Naive thymus-derived CD4-positive, alpha-beta T cell (primary cell): ENCODE measurements around the gene NPC1. TPM values are rescaled to one million over a fixed set of nuclear protein-coding genes. Genes with fewer than 3 reads are reported as not detected.
"Not testable (repeated sequence)": the region's sequence is repeated elsewhere in the genome, so short reads cannot be mapped to it uniquely, and the experiment has no call there.

Source experiments
- ATAC-seq: fragments of 150-1000 bp; cut with Tn5 transposase; 2 replicates; pipeline ENCODE4 v1.10.0; 2021; ENCODE audit warnings: mild to moderate bottlenecking, moderate library complexity
- CTCF ChIA-PET: fragments of 350-600 bp; sonication (Branson Sonifier 250); formaldehyde crosslinking; loops from one replicate; lab custom pipeline; 2021; ENCODE audit warnings: antibody characterized with exemption; lab: Charles Lee
- POLR2A ChIA-PET: fragments of 350-600 bp; sonication (Branson Sonifier 250); formaldehyde crosslinking; loops from one replicate; lab custom pipeline; 2021; ENCODE audit warnings: antibody characterized with exemption, inconsistent platforms; lab: Charles Lee
- DNase-seq, 9 donors: peaks; one replicate each; pipeline versions ENCODE4 v3.0.0 to v3.0.0-alpha.2; 2020 to 2022; ENCODE audit warnings: mixed read lengths in 1 of 9
- H3K27ac ChIP-seq: one replicate; pipeline ENCODE4 v1.7.0; 2013; ENCODE audit warnings: mild to moderate bottlenecking, low read depth, low read length, moderate library complexity
- H3K27me3 ChIP-seq, 2 donors: one replicate each; pipeline ENCODE4 v1.7.0; 2013; ENCODE audit warnings: low read length in 2 of 2, mild to moderate bottlenecking in 2 of 2, moderate library complexity in 2 of 2; ENCODE audit not compliant: control insufficient read depth in 2 of 2, insufficient read depth in 2 of 2
- H3K36me3 ChIP-seq, 3 experiments: 1 replicate in 2 of 3; 2 replicates in 1 of 3; pipeline ENCODE4 v1.7.0; 2013; ENCODE audit warnings: low read length in 3 of 3, mild to moderate bottlenecking in 3 of 3, moderate library complexity in 1 of 3; ENCODE audit not compliant: insufficient read depth in 3 of 3, control insufficient read depth in 2 of 3
- H3K4me1 ChIP-seq, 2 donors: one replicate each; pipeline ENCODE4 v1.7.0; 2013; ENCODE audit warnings: low read length in 2 of 2, mild to moderate bottlenecking in 2 of 2, moderate library complexity in 1 of 2; ENCODE audit not compliant: control insufficient read depth in 2 of 2, insufficient read depth in 2 of 2
- H3K4me3 ChIP-seq: 2 replicates; pipeline ENCODE4 v1.7.0; 2013; ENCODE audit warnings: mild to moderate bottlenecking, low read length
- H3K9me3 ChIP-seq, 3 experiments: 1 replicate in 2 of 3; 2 replicates in 1 of 3; pipeline ENCODE4 v1.7.0; 2013; ENCODE audit warnings: low read length in 3 of 3; ENCODE audit not compliant: control insufficient read depth in 2 of 3
- H3K27ac Mint-ChIP-seq, 9 donors: one replicate each; pipeline ENCODE4 v1.8.0; 2020 to 2022; ENCODE audit warnings: mixed read lengths in 9 of 9, mild to moderate bottlenecking in 8 of 9, moderate library complexity in 5 of 9, inconsistent platforms in 2 of 9
- H3K27me3 Mint-ChIP-seq, 5 donors: one replicate each; pipeline ENCODE4 v1.8.0; 2021 to 2022; ENCODE audit warnings: mixed read lengths in 5 of 5, mild to moderate bottlenecking in 1 of 5
- H3K36me3 Mint-ChIP-seq, 5 donors: one replicate each; pipeline ENCODE4 v1.8.0; 2020 to 2022; ENCODE audit warnings: mixed read lengths in 5 of 5, mild to moderate bottlenecking in 3 of 5, inconsistent platforms in 1 of 5
- H3K4me1 Mint-ChIP-seq, 7 donors: one replicate each; pipeline ENCODE4 v1.8.0; 2020 to 2022; ENCODE audit warnings: mixed read lengths in 7 of 7, mild to moderate bottlenecking in 3 of 7, inconsistent platforms in 1 of 7
- H3K4me3 Mint-ChIP-seq, 10 donors: one replicate each; pipeline ENCODE4 v1.8.0; 2020 to 2022; ENCODE audit warnings: mild to moderate bottlenecking in 10 of 10, mixed read lengths in 10 of 10, moderate library complexity in 6 of 10, inconsistent platforms in 2 of 10
- H3K9me3 Mint-ChIP-seq, 11 donors: one replicate each; pipeline ENCODE4 v1.8.0; 2020 to 2022; ENCODE audit warnings: mixed read lengths in 11 of 11, mild to moderate bottlenecking in 4 of 11, inconsistent platforms in 1 of 11, moderate library complexity in 1 of 11
- intact Hi-C, 2 donors: fragments of 100-400 bp; cut with micrococcal nuclease; formaldehyde crosslinking; loops; one replicate each; pipeline ENCODE4 v1.15.1; 2023
- polyA plus RNA-seq, 2 donors: library from polyadenylated mRNA; unstranded; fragments of 300-500 nt; fragmentation: Illumina TruSeq; gene quantifications; one replicate each; pipeline ENCODE4 v1.2.3, GENCODE V29; 2021
- total RNA-seq, 6 experiments: library from RNA in 5 of 6; stranded (reverse) in 5 of 6; gene quantifications; 1 replicate in 5 of 6; 2 replicates in 1 of 6; pipeline ENCODE4 v1.2.3 and lab custom pipeline; 2021 to 2026

The NPC1 gene
- total and polyA plus RNA-seq, 7 experiments from 2014 or later, result 4.6 to 49.3 (median 29.9) TPM

GRCh38 chr18:23495723-23496440, 90.4 kb downstream of the NPC1 start:
- Histone ChIP-seq H3K4me3 (no peak overlapping the region), H3K4me1 (no peaks in the 10 kb centered on the region), H3K36me3 (no peaks in the 10 kb centered on the region), H3K27ac (no peak overlapping the region), H3K27me3 (no peaks in the 10 kb centered on the region), H3K9me3 (no peaks in the 10 kb centered on the region)
- no peak for ATAC-seq
- ChIA-PET POLR2A (interaction anchor here (0.7 kb wide), 1 partner anchor 643 kb away, joined by 3 read pairs; no protein-coding TSS in a partner anchor), CTCF (interaction anchor here (0.7 to 0.8 kb wide), 3 partner anchors 34 to 643 kb away, joined by 4 to 6 read pairs (median 6); partner anchors contain the start of gene CABYR)
- H3K36me3 Mint-ChIP-seq, result peaks cover 0 to 5% (median 0%) of the 10 kb centered on the region in 5 donors
- no peak overlapping the region for H3K27ac Mint-ChIP-seq
- peaks cover 0 to 29% (median 17%) of the 10 kb centered on the region in 7 donors for H3K4me1 Mint-ChIP-seq
- intact Hi-C loops, result loop anchor here (5.0 kb wide), 3 partner anchors 206 to 991 kb away; no protein-coding TSS in a partner anchor
- H3K9me3 Mint-ChIP-seq, result peaks cover 0 to 2% (median 0%) of the 10 kb centered on the region in 11 donors
- H3K4me3 Mint-ChIP-seq, result peak overlapping the region in 1 of 10 donors; percentile 58
- no peak for DNase-seq
- H3K27me3 Mint-ChIP-seq, result no peaks in the 10 kb centered on the region

GRCh38 chr18:23494992-23495391, 91.3 kb downstream of the NPC1 start:
- H3K9me3 ChIP-seq, result no peaks in the 10 kb centered on the region
- CTCF ChIA-PET, result no interaction called here
- no peak overlapping the region for H3K27ac ChIP-seq
- POLR2A ChIA-PET, result no interaction called here
- Mint-ChIP-seq H3K4me3 (no peak overlapping the region), H3K36me3 (peaks cover 0 to 5% (median 0%) of the 10 kb centered on the region in 5 donors), H3K9me3 (peaks cover 0 to 2% (median 0%) of the 10 kb centered on the region in 11 donors), H3K27ac (no peak overlapping the region), H3K27me3 (no peaks in the 10 kb centered on the region), H3K4me1 (peaks cover 0 to 30% (median 17%) of the 10 kb centered on the region in 7 donors)
- H3K4me3 ChIP-seq, result no peak overlapping the region
- no peaks in the 10 kb centered on the region for H3K4me1 ChIP-seq
- DNase-seq (no peak), ATAC-seq (no peak)
- H3K27me3 ChIP-seq, result no peaks in the 10 kb centered on the region
- no peaks in the 10 kb centered on the region for H3K36me3 ChIP-seq
- intact Hi-C loops, result loop anchor here (5.0 kb wide), 3 partner anchors 207 to 992 kb away; no protein-coding TSS in a partner anchor

- no peak overlapping the region for H3K27ac ChIP-seq
- no peak for DNase-seq
- no peak overlapping the region for H3K27ac Mint-ChIP-seq
- no peak for ATAC-seq
- H3K36me3 ChIP-seq, result no peaks in the 10 kb centered on the region
- H3K9me3 ChIP-seq, result no peaks in the 10 kb centered on the region
- H3K4me3 Mint-ChIP-seq, result no peak overlapping the region
- intact Hi-C loops, result no loop called here
- no peaks in the 10 kb centered on the region for H3K4me1 ChIP-seq
- ChIA-PET POLR2A (no interaction called here), CTCF (interaction anchor here (0.7 kb wide), 1 partner anchor 168 kb away, joined by 3 read pairs; no protein-coding TSS in a partner anchor)
- peaks cover 0 to 3% (median 0%) of the 10 kb centered on the region in 5 donors for H3K36me3 Mint-ChIP-seq
- H3K4me3 ChIP-seq, result no peak overlapping the region
- peaks cover 0 to 22% (median 13%) of the 10 kb centered on the region in 7 donors for H3K4me1 Mint-ChIP-seq
- no peaks in the 10 kb centered on the region for H3K27me3 Mint-ChIP-seq
- peaks cover 0 to 2% (median 0%) of the 10 kb centered on the region in 11 donors for H3K9me3 Mint-ChIP-seq
- no peaks in the 10 kb centered on the region for H3K27me3 ChIP-seq
These were observed 92.7 kb downstream of the NPC1 start for GRCh38 chr18:23493654-23494053.

- H3K27me3 Mint-ChIP-seq, POLR2A ChIA-PET, H3K27ac Mint-ChIP-seq, CTCF ChIA-PET, H3K9me3 Mint-ChIP-seq, H3K27me3 ChIP-seq, H3K4me3 ChIP-seq, ATAC-seq, H3K27ac ChIP-seq, H3K4me1 ChIP-seq, H3K9me3 ChIP-seq, H3K36me3 ChIP-seq, H3K4me3 Mint-ChIP-seq, H3K36me3 Mint-ChIP-seq, DNase-seq: not testable (repeated sequence)
- intact Hi-C loops, result loop anchor here in 1 of 2 donors (2.0 to 5.0 kb wide), 2 partner anchors 13 to 37 kb away; partner anchors contain the start of genes RIOK3 and RMC1
- peaks cover 6 to 29% (median 22%) of the 10 kb centered on the region in 7 donors for H3K4me1 Mint-ChIP-seq
These were observed 96.7 kb downstream of the NPC1 start for GRCh38 chr18:23489586-23489985.

- Histone ChIP-seq H3K4me3 (peak overlapping the region; percentile 46), H3K27ac (peak overlapping the region; percentile 67), H3K27me3 (no peaks in the 10 kb centered on the region), H3K9me3 (no peaks in the 10 kb centered on the region), H3K36me3 (no peaks in the 10 kb centered on the region), H3K4me1 (no peaks in the 10 kb centered on the region)
- ChIA-PET CTCF (interaction anchor here (0.7 to 1.8 kb wide), 6 partner anchors 10 to 103 kb away, joined by 3 to 16 read pairs (median 3); partner anchors contain the start of gene RMC1), POLR2A (interaction anchor here (0.8 to 2.5 kb wide), 5 partner anchors 11 to 379 kb away, joined by 3 to 17 read pairs (median 11); partner anchors contain the start of genes RIOK3 and RMC1)
- Mint-ChIP-seq H3K27ac (peak overlapping the region; percentile 78 to 93 (median 92)), H3K9me3 (peaks cover 0 to 2% (median 0%) of the 10 kb centered on the region in 11 donors), H3K4me1 (peaks cover 6 to 29% (median 24%) of the 10 kb centered on the region in 7 donors), H3K27me3 (no peaks in the 10 kb centered on the region), H3K4me3 (peak overlapping the region; percentile 69 to 90 (median 78)), H3K36me3 (peaks cover 0 to 4% (median 3%) of the 10 kb centered on the region in 5 donors)
- ATAC-seq (peak; percentile 75), DNase-seq (peak in 8 of 9 donors; percentile 32 to 62 (median 46))
- intact Hi-C loops, result loop anchor here (1.0 to 5.0 kb wide), 4 partner anchors 15 to 36 kb away; partner anchors contain the start of genes RIOK3 (in 2 of the 2) and RMC1 (in 2 of the 2)
These were observed 98.4 kb downstream of the NPC1 start for GRCh38 chr18:23487738-23488570.

GRCh38 chr18:23485386-23485785, 100.9 kb downstream of the NPC1 start:
- CTCF ChIA-PET, result no interaction called here
- Histone ChIP-seq H3K4me1 (no peaks in the 10 kb centered on the region), H3K27me3 (no peaks in the 10 kb centered on the region), H3K27ac (no peak overlapping the region), H3K9me3 (no peaks in the 10 kb centered on the region), H3K36me3 (peaks cover 0 to 15% (median 6%) of the 10 kb centered on the region in 3 experiments), H3K4me3 (no peak overlapping the region)
- Mint-ChIP-seq H3K27me3 (no peaks in the 10 kb centered on the region), H3K9me3 (no peaks in the 10 kb centered on the region), H3K4me3 (no peak overlapping the region), H3K27ac (no peak overlapping the region), H3K36me3 (peaks cover 0 to 9% (median 5%) of the 10 kb centered on the region in 5 donors), H3K4me1 (peaks cover 6 to 29% (median 24%) of the 10 kb centered on the region in 7 donors)
- POLR2A ChIA-PET, result interaction anchor here (0.6 to 1.4 kb wide), 2 partner anchors 11 to 40 kb away, joined by 3 read pairs; no protein-coding TSS in a partner anchor
- intact Hi-C loops, result loop anchor here in 1 of 2 donors (5.0 kb wide), 1 partner anchor 33 kb away; the partner anchor contains the start of gene RIOK3
- DNase-seq (no peak), ATAC-seq (no peak)
